Neural cell (in vitro differentiated cells): ENCODE results near the gene ACSL5. TPM values are rescaled to one million over a fixed set of nuclear protein-coding genes. Genes with fewer than 3 reads are reported as not detected.

Experiments used
- H2AFZ ChIP-seq: fragments of 200-600, 300-800 bp; sonication (generic), shearing (Covaris generic); 2 replicates; pipeline ENCODE4 v1.6.0; 2014; ENCODE audit warnings: low read depth, mild to moderate bottlenecking, antibody characterized with exemption, low read length, moderate library complexity
- H3F3A ChIP-seq: fragments of 200-600 bp; shearing (Covaris generic); 2 replicates; pipeline ENCODE4 v1.6.1; 2016; ENCODE audit warnings: mild to moderate bottlenecking, moderate library complexity, mixed read lengths, antibody characterized with exemption, low read length; ENCODE audit not compliant: insufficient read depth, poor library complexity, severe bottlenecking
- H3K27ac ChIP-seq: fragments of 200-600, 300-800 bp; sonication (generic), shearing (Covaris generic); 2 replicates; pipeline ENCODE4 v1.5.1; 2014; ENCODE audit warnings: mild to moderate bottlenecking, low read length, moderate library complexity
- H3K27me3 ChIP-seq: fragments of 300-800, 200-600 bp; sonication (generic), shearing (Covaris generic); 2 replicates; pipeline ENCODE4 v1.6.0; 2014; ENCODE audit warnings: mild to moderate bottlenecking, low read depth, low read length, moderate library complexity; ENCODE audit not compliant: insufficient read depth
- H3K36me3 ChIP-seq: fragments of 300-800, 200-600 bp; sonication (generic), shearing (Covaris generic); 2 replicates; pipeline ENCODE4 v1.5.1; 2014; ENCODE audit warnings: mild to moderate bottlenecking, antibody characterized with exemption, low read length, moderate library complexity; ENCODE audit not compliant: insufficient read depth
- H3K4me2 ChIP-seq: fragments of 300-800, 200-600 bp; sonication (generic), shearing (Covaris generic); 2 replicates; pipeline ENCODE4 v1.6.0; 2014; ENCODE audit warnings: mild to moderate bottlenecking, low read length
- H3K4me3 ChIP-seq: fragments of 300-800, 200-600 bp; sonication (generic), shearing (Covaris generic); 2 replicates; pipeline ENCODE4 v1.5.1; 2014; ENCODE audit warnings: mild to moderate bottlenecking, low read length, moderate library complexity
- H3K79me2 ChIP-seq: fragments of 200-600 bp; shearing (Covaris generic); replicated peaks from 2 replicates; pipeline ENCODE4 v1.6.0; 2014; ENCODE audit warnings: mild to moderate bottlenecking, low read length, moderate library complexity; ENCODE audit not compliant: insufficient read depth
- H3K9ac ChIP-seq: fragments of 300-800, 200-600 bp; sonication (generic), shearing (Covaris generic); 2 replicates; pipeline ENCODE4 v1.6.1; 2016; ENCODE audit warnings: mild to moderate bottlenecking, low read length, mixed read lengths
- H3K9me2 ChIP-seq: fragments of 200-600 bp; shearing (Covaris generic); 2 replicates; pipeline ENCODE4 v1.6.1; 2016; ENCODE audit warnings: mild to moderate bottlenecking, low read length, mixed read lengths; ENCODE audit not compliant: insufficient read depth
- H3K9me3 ChIP-seq: fragments of 200-600, 300-800 bp; sonication (generic), shearing (Covaris generic); 2 replicates; pipeline ENCODE4 v1.6.1; 2016; ENCODE audit warnings: mild to moderate bottlenecking, mixed run types, low read length, moderate library complexity, mixed read lengths
- H4K20me1 ChIP-seq: fragments of 200-600 bp; shearing (Covaris generic); 2 replicates; pipeline ENCODE4 v1.6.1; 2016; ENCODE audit warnings: mild to moderate bottlenecking, mixed run types; ENCODE audit not compliant: insufficient read depth
- EP300 ChIP-seq: fragments of 450-650 bp; conservative IDR thresholded peaks from 2 replicates; pipeline ENCODE4 v1.6.1; 2014; ENCODE audit warnings: antibody characterized with exemption, mild to moderate bottlenecking, moderate library complexity; ENCODE audit not compliant: poor library complexity, severe bottlenecking
- EZH2 ChIP-seq: fragments of 200-600, 300-800 bp; shearing (Covaris generic), sonication (generic); IDR thresholded peaks from 2 replicates; pipeline ENCODE4 v1.6.1; 2014; ENCODE audit warnings: antibody characterized with exemption, low read length, borderline replicate concordance, mild to moderate bottlenecking; ENCODE audit not compliant: insufficient read depth, poor library complexity, severe bottlenecking
- MXI1 ChIP-seq: fragments of 450-650 bp; conservative IDR thresholded peaks from 2 replicates; pipeline ENCODE4 v1.6.1; 2014; ENCODE audit warnings: antibody characterized with exemption, mild to moderate bottlenecking; ENCODE audit not compliant: poor library complexity, severe bottlenecking
- POLR2AphosphoS5 ChIP-seq: IDR thresholded peaks from 2 replicates; pipeline ENCODE4 v1.6.1; 2012
- RAD21 ChIP-seq: fragments of 450-650 bp; conservative IDR thresholded peaks from 2 replicates; pipeline ENCODE4 v1.6.1; 2014; ENCODE audit warnings: antibody characterized with exemption, mild to moderate bottlenecking, moderate library complexity
- SMC3 ChIP-seq: fragments of 450-650 bp; conservative IDR thresholded peaks from 2 replicates; pipeline ENCODE4 v1.6.1; 2014; ENCODE audit warnings: antibody characterized with exemption, mild to moderate bottlenecking, moderate library complexity; ENCODE audit not compliant: poor library complexity
- TAF1 ChIP-seq: IDR thresholded peaks from 2 replicates; pipeline ENCODE4 v1.6.1; 2012; ENCODE audit warnings: low read depth
- polyA plus RNA-seq: library from polyadenylated mRNA; depleted of rRNA; stranded (reverse); fragments of >200 nt; gene quantifications from 2 replicates; pipeline ENCODE4 v1.2.3, GENCODE V29; 2014
- TF ChIP-seq, protein P1 (sequence below): fragments of 450-650 bp; IDR thresholded peaks from 2 replicates; pipeline ENCODE4 v1.5.1; 2014; ENCODE audit warnings: antibody characterized with exemption, mild to moderate bottlenecking, moderate library complexity; ENCODE audit not compliant: poor library complexity, severe bottlenecking
- TF ChIP-seq, protein P2 (sequence below): IDR thresholded peaks from 2 replicates; pipeline ENCODE4 v1.6.1; 2012; ENCODE audit warnings: borderline replicate concordance

The ACSL5 gene
- polyA plus RNA-seq, 1 donor from 2014 or later: not detected

DNA sequence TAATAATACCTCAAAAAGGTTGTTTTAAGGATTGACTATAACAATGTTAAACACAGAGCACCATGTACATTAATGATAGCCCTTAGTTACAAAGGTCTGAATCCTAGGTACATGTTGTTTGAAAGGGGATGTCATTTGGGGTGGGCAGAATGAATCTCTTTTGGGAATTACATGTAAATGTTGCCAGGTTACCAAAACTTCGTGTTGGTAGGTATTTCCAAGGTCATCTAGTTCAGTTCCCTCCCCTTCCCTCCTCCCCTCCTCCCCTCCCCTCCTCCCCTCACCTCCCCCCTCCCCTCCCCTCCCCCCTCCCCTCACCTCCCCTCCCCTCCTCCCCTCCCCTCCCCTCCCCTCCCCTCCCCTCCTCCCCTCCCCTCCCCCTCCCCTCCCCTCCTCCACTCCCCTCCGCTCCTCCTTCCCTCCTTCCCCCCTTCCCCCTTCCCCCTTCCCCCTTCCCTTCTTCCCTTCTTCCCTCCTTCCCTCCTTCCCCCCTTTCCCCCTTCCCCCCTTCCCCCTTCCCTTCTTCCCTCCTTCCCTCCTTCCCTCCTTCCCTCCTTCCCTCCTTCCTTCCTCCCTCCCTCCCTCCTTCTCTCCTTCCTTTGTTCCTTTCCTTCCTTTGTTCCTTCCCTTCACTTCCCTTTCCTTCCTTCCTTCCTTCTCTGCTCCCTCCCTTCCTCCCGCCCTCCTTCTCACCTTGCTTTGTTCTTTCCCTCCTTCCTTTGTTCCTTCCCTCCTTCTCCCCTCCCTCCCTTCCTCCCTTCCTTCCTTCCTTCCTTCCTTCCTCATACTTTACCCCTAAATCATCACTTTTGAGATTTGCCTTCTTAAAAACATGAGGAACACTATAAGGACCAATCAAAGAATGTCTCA, 81.2 kb downstream of the ACSL5 start:
- no peak overlapping the region for H3K9ac ChIP-seq
- H3K27ac ChIP-seq: no peak overlapping the region
- H3K27me3 ChIP-seq: no peaks in the 10 kb centered on the region
- H4K20me1 ChIP-seq: no peaks in the 10 kb centered on the region
- H3K9me3 ChIP-seq: no peaks in the 10 kb centered on the region
- H3K4me3 ChIP-seq: no peak overlapping the region
- H3K36me3 ChIP-seq: no peaks in the 10 kb centered on the region
- H3F3A ChIP-seq: no peaks in the 10 kb centered on the region
- H2AFZ ChIP-seq: no peak overlapping the region
- no peak overlapping the region for H3K4me2 ChIP-seq
- TF ChIP-seq POLR2AphosphoS5: no peak
- TF ChIP-seq, protein P1, sequence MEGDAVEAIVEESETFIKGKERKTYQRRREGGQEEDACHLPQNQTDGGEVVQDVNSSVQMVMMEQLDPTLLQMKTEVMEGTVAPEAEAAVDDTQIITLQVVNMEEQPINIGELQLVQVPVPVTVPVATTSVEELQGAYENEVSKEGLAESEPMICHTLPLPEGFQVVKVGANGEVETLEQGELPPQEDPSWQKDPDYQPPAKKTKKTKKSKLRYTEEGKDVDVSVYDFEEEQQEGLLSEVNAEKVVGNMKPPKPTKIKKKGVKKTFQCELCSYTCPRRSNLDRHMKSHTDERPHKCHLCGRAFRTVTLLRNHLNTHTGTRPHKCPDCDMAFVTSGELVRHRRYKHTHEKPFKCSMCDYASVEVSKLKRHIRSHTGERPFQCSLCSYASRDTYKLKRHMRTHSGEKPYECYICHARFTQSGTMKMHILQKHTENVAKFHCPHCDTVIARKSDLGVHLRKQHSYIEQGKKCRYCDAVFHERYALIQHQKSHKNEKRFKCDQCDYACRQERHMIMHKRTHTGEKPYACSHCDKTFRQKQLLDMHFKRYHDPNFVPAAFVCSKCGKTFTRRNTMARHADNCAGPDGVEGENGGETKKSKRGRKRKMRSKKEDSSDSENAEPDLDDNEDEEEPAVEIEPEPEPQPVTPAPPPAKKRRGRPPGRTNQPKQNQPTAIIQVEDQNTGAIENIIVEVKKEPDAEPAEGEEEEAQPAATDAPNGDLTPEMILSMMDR: no peak
- TF ChIP-seq, protein P2, sequence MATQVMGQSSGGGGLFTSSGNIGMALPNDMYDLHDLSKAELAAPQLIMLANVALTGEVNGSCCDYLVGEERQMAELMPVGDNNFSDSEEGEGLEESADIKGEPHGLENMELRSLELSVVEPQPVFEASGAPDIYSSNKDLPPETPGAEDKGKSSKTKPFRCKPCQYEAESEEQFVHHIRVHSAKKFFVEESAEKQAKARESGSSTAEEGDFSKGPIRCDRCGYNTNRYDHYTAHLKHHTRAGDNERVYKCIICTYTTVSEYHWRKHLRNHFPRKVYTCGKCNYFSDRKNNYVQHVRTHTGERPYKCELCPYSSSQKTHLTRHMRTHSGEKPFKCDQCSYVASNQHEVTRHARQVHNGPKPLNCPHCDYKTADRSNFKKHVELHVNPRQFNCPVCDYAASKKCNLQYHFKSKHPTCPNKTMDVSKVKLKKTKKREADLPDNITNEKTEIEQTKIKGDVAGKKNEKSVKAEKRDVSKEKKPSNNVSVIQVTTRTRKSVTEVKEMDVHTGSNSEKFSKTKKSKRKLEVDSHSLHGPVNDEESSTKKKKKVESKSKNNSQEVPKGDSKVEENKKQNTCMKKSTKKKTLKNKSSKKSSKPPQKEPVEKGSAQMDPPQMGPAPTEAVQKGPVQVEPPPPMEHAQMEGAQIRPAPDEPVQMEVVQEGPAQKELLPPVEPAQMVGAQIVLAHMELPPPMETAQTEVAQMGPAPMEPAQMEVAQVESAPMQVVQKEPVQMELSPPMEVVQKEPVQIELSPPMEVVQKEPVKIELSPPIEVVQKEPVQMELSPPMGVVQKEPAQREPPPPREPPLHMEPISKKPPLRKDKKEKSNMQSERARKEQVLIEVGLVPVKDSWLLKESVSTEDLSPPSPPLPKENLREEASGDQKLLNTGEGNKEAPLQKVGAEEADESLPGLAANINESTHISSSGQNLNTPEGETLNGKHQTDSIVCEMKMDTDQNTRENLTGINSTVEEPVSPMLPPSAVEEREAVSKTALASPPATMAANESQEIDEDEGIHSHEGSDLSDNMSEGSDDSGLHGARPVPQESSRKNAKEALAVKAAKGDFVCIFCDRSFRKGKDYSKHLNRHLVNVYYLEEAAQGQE: no peak
- no peak for TF ChIP-seq RAD21
- no peak for TF ChIP-seq EP300
- no peak for TF ChIP-seq SMC3
- no peak for TF ChIP-seq MXI1
- no peak for TF ChIP-seq EZH2
- TF ChIP-seq TAF1: no peak
- H3K79me2 ChIP-seq: peaks cover 5% of the 10 kb centered on the region
- no peaks in the 10 kb centered on the region for H3K9me2 ChIP-seq

GRCh38 chr10:112456533-112456932, 82.6 kb downstream of the ACSL5 start:
- H3K36me3 ChIP-seq: no peaks in the 10 kb centered on the region
- no peaks in the 10 kb centered on the region for H3K9me2 ChIP-seq
- H3K27ac ChIP-seq: no peak overlapping the region
- H3K79me2 ChIP-seq: no peaks in the 10 kb centered on the region
- no peak overlapping the region for H3K9ac ChIP-seq
- no peaks in the 10 kb centered on the region for H4K20me1 ChIP-seq
- no peaks in the 10 kb centered on the region for H3K27me3 ChIP-seq
- H2AFZ ChIP-seq: no peak overlapping the region
- H3K4me2 ChIP-seq: no peak overlapping the region
- no peaks in the 10 kb centered on the region for H3F3A ChIP-seq
- no peak for TF ChIP-seq SMC3
- TF ChIP-seq RAD21: no peak
- TF ChIP-seq, protein P2: no peak
- TF ChIP-seq TAF1: no peak
- TF ChIP-seq, protein P1: no peak
- no peak for TF ChIP-seq EZH2
- TF ChIP-seq POLR2AphosphoS5: no peak
- TF ChIP-seq MXI1: no peak
- H3K9me3 ChIP-seq: no peaks in the 10 kb centered on the region
- H3K4me3 ChIP-seq: no peak overlapping the region
